HG02981 (cell line): ENCODE data around the gene TBCD.
A peak's percentile ranks its signal among the peaks of the same experiment; 100 is the strongest.

Source experiments
- ATAC-seq: cut with Tn5 transposase; IDR thresholded peaks from one replicate; pipeline ENCODE4 v1.9.1; 2021; ENCODE audit warnings: mild to moderate bottlenecking, moderate library complexity; ENCODE audit not compliant: unreplicated experiment

Gene TBCD

DNA sequence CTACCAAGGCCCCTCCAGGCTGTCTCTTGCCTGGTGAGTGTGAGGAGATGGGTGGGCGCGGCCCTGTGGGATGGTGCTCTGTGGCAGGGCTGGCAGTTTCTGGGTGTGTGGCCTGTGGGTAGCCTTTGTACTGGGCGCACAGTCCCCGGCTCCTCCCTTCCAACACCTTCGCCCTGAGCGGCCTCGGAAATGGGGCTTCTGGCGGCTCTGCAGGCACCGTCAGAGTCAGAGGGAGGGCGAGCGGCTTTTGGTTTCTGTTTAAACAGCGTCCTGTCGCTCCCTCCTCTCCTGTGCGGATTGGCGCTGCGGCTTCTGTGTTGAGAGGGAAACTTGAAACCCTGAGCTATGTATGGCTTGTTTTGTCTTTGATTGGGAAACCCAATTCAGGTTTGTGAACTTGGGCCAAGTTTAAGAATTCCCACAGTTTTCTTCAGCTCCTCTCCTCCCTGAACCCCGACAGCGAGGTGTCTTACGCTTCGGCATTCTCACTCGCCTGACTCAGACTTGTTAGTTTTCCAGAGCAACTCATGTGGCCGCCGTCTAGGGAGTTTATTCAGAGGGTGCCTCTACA lies 96.2 kb downstream of the TBCD start:
- ATAC-seq, result no peak

DNA sequence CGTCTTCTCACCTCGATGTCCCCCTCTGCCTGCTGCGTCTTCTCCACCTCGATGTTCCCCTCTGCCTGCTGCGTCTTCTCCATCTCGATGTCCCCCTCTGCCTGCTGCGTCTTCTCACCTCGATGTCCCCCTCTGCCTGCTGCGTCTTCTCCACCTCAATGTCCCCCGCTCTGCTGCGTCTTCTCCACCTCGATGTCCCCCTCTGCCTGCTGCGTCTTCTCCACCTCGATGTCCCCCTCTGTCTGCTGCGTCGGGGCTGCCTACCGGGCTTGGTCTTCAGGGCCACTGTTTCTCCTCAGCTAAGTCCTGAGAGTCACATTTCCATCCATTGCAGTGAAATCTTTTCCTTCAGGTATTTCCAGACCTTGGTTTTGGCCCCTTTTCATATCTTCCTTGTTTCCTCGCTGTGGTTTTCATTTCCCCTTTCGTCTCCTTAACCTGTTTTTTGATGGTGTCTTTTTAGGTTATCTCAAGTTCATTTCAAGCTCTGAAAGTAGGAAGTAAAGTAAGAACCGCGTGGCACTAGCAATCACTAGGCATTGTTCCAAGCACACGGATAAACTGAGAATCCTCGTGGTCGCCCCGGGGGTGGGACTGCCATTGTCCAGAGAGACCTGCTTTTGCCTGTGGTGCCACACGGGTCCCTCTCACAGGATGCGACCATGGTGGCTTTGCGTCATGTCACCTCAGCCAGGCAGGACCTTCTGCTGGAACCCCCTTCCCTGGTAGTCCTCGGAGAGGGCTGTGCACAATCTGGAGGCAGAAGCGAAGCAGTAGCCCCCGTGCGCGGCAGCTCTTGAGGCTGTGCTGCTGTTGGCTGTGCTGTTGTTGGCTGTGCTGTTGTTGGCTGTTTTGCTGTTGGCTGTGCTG lies 97.4 kb downstream of the TBCD start:
- ATAC-seq, result no peak

- no peak for ATAC-seq
Measured at GRCh38 chr17:82851381-82851780, 99.5 kb downstream of the TBCD start.

DNA sequence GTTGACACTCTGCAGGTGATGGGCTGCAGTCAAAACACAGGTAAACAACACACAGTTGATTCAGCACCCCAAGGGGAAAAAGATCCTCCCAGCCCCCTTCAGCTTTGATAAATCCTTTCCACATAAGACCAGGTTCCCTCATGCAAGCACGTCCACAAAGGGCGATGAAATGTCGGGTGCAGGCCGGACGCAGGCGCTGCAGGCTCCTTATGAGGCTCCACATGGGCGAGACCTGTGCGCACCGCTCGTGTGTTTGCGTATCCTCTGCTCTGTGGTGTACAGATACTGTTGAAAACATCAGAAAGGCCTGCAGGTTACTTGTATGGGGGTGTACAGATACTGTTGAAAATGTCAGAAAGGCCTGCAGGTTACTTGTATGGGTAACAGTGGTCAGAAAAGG lies 102.4 kb downstream of the TBCD start:
- ATAC-seq, result no peak

DNA sequence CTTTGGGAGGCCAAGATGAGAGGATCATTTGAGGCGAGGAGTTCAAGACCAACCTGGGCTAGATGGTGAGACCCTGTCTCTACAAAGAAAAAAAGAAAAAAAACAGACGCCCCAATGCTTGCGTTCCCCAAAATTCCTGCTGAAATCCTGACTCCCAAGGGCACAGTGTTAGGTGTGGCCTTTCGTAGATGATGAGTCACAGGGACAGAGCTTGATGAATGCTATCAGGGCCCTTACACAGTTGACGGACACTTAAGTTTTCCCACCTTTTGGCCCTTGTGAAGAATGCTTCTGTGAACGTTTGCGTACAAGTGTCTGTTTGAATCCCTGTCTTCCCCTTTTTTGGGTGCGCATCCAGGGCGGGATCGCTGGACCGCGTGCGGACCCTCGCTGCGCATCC lies 104.5 kb downstream of the TBCD start:
- no peak for ATAC-seq

- ATAC-seq, result no peak
Measured at GRCh38 chr17:82858376-82859126, 106.7 kb downstream of the TBCD start.

- ATAC-seq, result no peak
Measured at GRCh38 chr17:82859431-82860403, 107.9 kb downstream of the TBCD start.

- no peak for ATAC-seq
Measured at GRCh38 chr17:82860606-82861392, 108.9 kb downstream of the TBCD start.

GRCh38 chr17:82861393-82861775 lies 109.5 kb downstream of the TBCD start:
- no peak for ATAC-seq

- no peak for ATAC-seq
Measured at GRCh38 chr17:82862191-82862590, 110.3 kb downstream of the TBCD start.

- no peak for ATAC-seq
Measured at GRCh38 chr17:82862737-82863382, 111.0 kb downstream of the TBCD start.

GRCh38 chr17:82863383-82863940 lies 111.6 kb downstream of the TBCD start:
- ATAC-seq, result no peak

DNA sequence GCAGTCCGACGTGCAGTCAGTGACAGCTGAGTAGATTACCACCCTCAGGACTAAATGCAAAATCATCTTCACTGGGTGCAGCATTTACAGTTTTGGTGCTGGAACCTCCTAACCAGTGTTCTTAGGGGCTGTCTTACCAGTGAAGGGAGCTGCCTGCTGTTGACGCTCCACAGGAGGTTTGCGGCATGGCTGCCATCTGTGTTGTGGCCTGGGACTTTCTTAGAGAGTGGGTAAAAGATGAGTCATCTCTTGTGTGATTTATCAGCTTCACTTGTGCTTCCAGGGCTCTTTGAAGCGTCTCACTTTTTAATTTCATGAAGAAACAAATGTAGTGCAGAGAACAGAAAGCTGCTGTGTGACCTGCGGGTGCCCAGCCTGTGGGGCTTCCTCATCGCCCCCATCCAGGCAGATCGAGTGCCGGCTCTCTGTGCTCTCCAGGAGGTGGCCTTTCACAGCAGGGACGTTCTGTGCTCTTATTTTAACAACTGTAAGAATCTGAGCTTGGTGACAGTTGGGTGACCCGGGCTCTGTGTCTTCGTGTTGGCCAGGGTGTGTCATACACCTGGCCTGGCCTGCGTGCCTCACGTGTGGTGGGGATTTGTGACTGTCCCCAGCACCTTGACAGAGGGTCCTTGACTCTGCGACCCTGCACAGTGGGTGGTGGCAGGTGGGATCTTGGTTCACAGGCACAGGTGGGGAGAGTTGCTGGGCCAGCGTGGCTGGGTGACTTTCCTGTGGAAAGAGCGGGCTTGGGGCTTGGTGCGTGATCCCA lies 112.3 kb downstream of the TBCD start:
- peak; percentile 76 for ATAC-seq

DNA sequence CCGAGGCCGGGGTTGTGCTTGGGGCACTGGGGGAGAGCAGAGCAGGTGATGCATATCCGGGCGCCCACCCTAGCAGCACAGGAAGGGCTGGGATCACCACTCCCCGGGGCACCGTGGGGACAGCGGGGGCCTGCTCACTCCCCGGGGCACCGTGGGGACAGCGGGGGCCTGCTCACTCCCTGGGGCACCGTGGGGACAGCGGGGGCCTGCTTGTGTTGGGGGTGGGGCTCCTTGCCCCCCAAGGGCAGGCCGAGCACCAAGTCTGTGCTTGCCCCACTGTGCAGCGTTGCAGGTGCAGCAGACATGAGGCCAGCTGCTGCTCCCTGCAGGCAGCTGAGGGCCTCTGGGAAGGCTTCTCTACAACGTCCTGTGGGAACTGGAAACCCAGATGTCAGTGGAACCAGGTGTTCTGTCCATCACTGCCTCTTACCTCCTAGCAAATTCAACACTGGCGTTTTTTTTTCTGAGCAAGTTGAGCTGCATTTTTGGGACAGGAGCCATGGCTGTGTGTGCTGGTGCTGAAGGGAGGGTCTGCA lies 112.9 kb downstream of the TBCD start:
- no peak for ATAC-seq

DNA sequence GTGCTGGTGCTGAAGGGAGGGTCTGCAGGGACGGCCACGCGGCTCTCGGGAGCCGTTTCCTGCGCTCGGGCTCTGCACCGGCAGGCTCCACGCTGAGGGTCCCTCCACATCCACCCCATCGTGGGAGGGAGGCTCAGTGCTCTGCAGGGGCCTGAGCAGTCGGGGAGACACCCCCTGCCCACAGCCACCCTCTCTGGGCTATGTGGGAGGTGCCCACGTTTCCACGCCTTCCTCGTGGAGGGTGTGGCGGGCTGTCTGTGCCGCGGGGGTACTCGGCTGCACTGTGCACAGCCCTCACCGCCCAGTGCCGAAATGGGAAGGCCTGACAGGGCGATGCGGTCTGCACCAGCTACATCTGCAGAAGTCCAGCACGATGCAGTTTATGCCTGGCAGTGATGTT lies 113.4 kb downstream of the TBCD start:
- no peak for ATAC-seq

GRCh38 chr17:82865774-82866395 lies 114.0 kb downstream of the TBCD start:
- no peak for ATAC-seq

GRCh38 chr17:82866590-82867191 lies 114.8 kb downstream of the TBCD start:
- no peak for ATAC-seq
